C4-2B (cell line): ENCODE results near the gene SLC46A1.

ENCODE experiments used
- H3K27ac ChIP-seq: fragments of 450-650 bp; 2 replicates; pipeline ENCODE4 v1.5.1; 2017
- ZFX ChIP-seq: fragments of 450-650 bp; IDR thresholded peaks from 2 replicates; pipeline ENCODE4 v1.6.1; 2017
- TF ChIP-seq, protein P1 (sequence below): fragments of 450-650 bp; conservative IDR thresholded peaks from 2 replicates; pipeline ENCODE4 v1.5.1; 2017; ENCODE audit warnings: mild to moderate bottlenecking

SLC46A1 gene

DNA sequence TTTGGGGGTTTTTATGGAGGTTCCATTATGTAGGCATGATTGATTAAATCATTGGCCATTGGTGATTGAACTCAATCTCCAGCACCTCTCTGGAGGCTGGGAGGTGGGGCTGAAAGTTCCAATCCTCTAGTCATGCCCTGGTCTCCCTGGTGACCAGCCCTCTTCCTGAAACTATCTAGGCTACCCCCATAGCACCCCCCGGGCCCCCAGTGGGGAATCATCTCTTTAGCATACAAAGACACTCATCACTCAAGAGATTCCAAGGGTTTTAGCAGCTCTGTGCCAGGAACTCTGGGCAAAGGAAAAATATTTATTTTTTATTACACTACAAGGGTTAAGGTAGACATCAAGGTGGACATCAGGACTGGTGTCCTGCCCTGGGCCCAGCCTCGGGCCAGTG lies 10.6 kb downstream of the SLC46A1 start:
- no peak overlapping the region for H3K27ac ChIP-seq
- TF ChIP-seq, protein P1, sequence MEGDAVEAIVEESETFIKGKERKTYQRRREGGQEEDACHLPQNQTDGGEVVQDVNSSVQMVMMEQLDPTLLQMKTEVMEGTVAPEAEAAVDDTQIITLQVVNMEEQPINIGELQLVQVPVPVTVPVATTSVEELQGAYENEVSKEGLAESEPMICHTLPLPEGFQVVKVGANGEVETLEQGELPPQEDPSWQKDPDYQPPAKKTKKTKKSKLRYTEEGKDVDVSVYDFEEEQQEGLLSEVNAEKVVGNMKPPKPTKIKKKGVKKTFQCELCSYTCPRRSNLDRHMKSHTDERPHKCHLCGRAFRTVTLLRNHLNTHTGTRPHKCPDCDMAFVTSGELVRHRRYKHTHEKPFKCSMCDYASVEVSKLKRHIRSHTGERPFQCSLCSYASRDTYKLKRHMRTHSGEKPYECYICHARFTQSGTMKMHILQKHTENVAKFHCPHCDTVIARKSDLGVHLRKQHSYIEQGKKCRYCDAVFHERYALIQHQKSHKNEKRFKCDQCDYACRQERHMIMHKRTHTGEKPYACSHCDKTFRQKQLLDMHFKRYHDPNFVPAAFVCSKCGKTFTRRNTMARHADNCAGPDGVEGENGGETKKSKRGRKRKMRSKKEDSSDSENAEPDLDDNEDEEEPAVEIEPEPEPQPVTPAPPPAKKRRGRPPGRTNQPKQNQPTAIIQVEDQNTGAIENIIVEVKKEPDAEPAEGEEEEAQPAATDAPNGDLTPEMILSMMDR = no peak
- no peak for TF ChIP-seq ZFX

DNA sequence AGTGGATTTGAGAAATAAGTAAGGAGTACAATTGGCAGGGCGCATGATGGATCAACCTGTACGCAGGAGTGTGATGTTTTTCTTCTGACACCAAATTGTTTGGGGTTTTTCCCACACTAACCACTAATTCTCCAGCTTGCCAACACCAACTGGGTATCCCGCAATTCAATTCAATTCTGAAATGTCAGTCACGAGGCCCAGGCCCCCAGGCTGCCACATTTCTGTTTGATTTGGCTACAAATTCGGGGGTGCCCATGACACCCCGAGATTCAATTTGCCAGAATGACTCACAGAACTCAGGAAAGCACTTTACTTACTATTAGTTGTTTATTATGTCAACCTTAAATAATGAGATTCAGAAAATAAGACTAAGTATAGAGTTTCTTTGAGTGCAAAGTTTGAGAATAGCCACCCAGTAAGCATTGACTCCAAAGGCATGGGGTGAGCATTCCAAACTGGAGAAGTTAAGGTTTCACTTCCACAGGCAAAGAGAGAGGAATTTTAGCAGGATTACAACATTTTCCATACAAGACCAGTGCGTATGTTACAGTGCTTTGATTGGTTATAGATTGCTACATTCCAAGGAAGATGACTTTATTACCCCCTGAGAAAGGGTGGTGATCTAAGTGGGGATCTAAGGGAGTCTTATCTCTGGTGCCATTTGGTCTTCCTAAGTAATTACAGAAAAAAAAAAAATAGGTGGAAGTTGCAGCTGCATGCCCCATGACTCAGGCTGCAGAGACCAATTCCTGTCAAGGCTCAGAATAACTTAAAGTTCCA lies 11.5 kb downstream of the SLC46A1 start:
- TF ChIP-seq, protein P1 = no peak
- no peak for TF ChIP-seq ZFX
- no peak overlapping the region for H3K27ac ChIP-seq

DNA sequence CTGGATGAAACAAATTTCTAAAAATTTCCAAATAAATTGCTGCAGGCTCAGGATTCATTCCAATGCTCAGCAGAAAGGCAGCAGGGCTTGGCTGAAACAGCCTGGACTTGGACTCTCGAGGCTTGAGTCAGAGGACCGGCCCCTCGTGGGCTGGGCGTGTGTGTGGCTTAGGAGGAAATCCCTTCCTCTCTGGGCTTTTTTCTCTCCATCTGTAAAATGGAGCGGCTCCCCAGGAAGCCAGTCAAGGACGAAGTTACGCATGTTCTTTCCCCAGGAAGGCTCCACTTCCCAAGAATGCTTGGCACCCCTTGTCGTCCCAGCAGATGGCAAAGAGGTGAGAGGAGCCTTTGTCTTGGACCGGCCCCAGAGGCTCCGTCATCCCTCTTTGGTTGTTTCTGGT lies 13.5 kb downstream of the SLC46A1 start:
- no peak overlapping the region for H3K27ac ChIP-seq
- TF ChIP-seq ZFX = no peak
- TF ChIP-seq, protein P1 = no peak

DNA sequence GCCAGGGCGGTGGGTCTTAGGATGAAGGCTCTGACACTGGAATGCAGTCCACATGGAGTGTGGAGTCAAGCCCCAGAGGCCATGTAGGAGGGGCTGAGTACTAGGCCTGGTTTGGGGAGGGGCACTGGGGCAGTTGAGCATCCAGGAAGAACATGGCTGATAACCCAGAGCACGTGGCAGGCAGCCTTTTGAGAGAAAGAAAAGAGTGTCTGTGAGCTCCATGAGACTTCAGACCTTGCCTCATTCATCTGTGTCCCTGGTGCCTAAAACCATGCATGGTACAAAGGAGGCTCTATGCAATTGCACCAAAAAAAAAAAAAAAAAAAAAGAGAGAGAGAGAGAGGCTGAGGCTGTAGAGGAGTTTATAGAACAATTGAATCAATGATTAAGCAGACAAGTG lies 14.6 kb downstream of the SLC46A1 start:
- no peak overlapping the region for H3K27ac ChIP-seq
- no peak for TF ChIP-seq ZFX
- TF ChIP-seq, protein P1 = no peak

DNA sequence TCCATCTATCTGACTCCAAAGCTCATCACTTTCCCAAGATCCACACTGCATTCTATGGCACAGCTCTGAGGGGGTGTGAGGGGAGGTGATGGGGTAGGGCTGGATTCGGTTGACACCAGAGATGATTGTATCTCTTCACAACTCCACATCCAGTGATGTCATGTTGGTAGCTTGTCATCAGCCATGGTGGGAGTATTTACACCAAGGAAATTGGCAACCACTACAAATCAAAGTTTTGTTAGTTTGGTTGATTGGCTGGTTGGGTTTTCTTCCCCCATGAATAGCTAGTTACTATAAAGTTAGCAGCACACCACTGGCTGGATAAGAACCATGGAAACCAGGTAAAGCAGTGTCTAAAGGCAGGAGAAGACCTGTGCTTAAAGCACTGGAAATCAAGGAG lies 15.0 kb downstream of the SLC46A1 start:
- TF ChIP-seq ZFX = no peak
- TF ChIP-seq, protein P1 = no peak

DNA sequence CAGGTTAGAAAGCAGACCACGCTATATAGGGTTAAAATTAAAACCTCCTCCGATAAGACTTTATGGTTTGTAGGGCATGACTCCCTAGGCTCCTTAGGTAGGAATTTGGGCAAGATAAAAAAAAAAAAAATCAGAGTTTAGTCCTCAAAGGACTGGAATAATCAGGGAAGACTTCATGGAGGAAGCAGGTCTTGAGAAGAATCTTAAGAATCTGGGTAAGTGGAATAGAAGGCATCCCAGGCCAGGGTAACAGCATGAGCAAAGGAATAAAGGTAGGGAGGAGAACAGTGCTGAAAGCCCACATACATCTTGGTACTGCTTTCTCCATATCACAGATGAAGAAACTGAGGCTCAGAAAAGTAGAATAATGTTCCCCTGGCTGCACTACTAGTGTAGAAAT lies 15.4 kb downstream of the SLC46A1 start:
- TF ChIP-seq ZFX = no peak
- TF ChIP-seq, protein P1 = no peak
- H3K27ac ChIP-seq = no peak overlapping the region

More for the DNA sequence above, 15.0 kb downstream of the SLC46A1 start:
- H3K27ac ChIP-seq = no peak overlapping the region

DNA sequence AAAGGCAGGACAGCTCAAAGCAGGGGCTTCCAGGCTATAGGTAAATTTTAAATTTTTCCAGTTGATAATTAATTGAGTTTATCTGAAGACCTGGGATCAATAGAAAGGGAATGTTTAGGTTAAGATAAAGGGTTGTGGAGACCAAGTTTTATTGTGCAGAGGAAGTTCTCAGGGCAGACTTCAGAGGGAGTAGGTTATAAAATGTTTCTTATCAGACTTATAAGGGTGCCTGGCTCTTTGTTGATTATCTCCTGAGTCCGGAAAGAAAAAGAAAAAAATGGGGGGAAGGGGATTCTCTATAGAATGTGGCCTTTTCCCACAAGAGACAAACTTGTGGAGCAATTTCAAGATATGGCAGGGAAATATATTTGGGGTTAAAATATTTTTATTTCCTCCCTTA lies 15.9 kb downstream of the SLC46A1 start:
- no peak overlapping the region for H3K27ac ChIP-seq
- no peak for TF ChIP-seq ZFX
- TF ChIP-seq, protein P1 = no peak
